Smooth muscle cell of the brain vasculature (primary cell): ENCODE results near the gene DCC.

ENCODE experiments used
- DNase-seq: peaks from one replicate; pipeline ENCODE4 v3.0.0-alpha.2; 2012; ENCODE audit warnings: low read depth, low spot score

The DCC gene

GRCh38 chr18:52902188-52902587 is 562.2 kb downstream of the DCC start:
- DNase-seq: no peak

DNA sequence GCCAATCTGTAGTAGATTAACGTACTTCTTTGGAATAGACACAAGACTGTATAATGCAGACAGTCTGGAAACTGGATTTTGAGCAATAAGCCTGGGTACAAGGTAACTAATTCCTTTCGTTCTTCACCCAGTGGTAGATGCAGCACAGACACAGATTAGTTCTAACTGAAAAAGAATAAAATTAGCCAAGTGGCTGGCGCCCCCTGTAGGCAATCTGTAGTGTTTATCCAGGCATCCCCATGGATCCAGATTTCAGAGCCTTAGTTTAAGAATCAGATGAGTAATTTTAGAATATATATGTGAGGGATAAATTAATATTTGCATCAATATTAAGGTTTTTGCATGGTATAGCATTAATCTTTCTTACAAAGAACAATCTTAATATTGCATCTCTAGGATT is 563.9 kb downstream of the DCC start:
- no peak for DNase-seq

- DNase-seq: no peak
These were observed 567.7 kb downstream of the DCC start for GRCh38 chr18:52907543-52908308.

- DNase-seq: no peak
These were observed 574.2 kb downstream of the DCC start for GRCh38 chr18:52914148-52914547.

GRCh38 chr18:52920665-52921064 is 580.7 kb downstream of the DCC start:
- no peak for DNase-seq

DNA sequence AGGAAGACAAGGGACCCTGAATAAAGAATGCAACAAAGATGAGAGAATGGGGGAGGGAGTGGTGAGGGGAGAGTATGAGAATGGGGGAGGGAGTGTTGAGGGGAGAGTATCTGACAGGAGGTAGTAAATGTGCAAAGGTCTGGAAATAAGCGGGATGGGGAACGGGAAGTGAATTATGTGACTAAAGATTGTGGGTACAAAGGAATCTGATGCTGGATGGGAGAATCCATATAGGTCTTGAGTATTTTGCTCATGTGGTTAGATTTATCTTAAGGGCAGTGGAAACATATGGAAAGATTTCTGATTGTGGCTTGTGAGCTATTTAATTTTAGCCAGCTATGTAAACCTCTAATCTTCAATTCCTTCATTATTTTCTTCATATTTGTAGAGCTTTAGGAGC is 593.4 kb downstream of the DCC start:
- no peak for DNase-seq

DNA sequence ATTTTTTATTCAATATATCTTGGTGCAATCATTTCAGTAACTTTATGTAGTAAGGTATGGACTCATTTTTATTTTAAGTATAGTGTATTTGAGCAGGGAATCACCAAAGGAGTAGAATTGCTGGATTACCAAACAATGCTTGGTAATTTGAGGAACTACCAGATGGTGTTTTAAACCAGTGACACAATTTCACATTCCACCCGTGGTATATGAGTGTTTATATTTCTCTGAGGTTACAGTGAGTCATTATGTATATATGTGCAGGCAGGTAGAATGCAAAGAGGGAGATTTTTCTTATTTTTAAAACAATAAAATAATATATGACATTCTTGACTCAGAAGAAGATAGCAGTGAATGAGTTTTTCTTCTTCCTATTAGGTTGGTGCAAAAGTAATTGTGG is 596.9 kb downstream of the DCC start:
- DNase-seq: no peak

- no peak for DNase-seq
These were observed 597.8 kb downstream of the DCC start for GRCh38 chr18:52937840-52938239.

DNA sequence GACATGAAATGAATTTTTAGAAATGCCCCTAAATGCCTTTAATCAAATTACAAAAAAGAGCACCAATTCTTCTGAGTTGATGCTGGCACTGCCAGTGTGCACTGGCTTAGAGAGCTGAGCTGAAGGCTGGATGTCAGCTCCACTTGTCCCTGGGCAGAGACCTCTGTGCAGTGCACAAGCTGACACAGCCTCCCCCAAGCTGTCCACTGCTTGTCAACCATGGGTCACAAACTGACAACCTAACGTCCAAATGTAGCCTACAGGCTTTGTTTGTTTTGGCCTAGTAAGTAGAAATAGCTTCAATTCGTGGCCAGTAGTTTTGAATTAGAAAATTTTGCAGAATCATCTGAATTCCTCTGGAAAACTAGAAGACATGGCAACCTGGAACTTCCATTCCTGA is 605.6 kb downstream of the DCC start:
- no peak for DNase-seq

DNA sequence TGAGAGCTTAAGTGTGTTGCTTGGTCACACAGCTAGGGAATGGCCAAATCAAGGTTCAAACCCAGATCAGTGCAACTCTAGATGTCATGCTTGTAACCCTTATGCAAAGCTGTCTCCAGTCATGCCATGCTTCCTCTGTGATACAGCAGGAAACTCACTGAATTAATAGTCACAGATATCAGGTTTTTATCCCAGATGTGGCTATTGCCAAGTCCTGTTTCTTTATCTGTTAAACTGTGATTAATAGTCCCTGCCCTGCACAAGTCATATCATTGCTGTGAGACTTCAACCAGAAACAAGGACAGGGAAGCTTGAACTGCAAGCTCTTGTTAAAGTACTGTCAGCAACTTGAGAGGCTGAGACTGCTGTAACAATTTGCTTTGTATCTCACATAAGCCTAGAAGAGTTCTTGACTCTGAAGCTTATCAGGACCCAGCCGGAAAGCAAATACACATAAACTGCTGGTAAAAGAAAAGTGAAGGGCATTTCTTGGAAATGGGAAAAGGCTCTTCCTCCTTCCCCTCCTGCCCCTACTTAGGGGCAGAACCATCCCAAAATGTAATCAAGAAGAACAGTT is 609.0 kb downstream of the DCC start:
- DNase-seq: no peak

GRCh38 chr18:52950155-52950554 is 610.2 kb downstream of the DCC start:
- DNase-seq: no peak

- no peak for DNase-seq
These were observed 613.4 kb downstream of the DCC start for GRCh38 chr18:52953387-52953786.

GRCh38 chr18:52963481-52963880 is 623.5 kb downstream of the DCC start:
- DNase-seq: no peak

DNA sequence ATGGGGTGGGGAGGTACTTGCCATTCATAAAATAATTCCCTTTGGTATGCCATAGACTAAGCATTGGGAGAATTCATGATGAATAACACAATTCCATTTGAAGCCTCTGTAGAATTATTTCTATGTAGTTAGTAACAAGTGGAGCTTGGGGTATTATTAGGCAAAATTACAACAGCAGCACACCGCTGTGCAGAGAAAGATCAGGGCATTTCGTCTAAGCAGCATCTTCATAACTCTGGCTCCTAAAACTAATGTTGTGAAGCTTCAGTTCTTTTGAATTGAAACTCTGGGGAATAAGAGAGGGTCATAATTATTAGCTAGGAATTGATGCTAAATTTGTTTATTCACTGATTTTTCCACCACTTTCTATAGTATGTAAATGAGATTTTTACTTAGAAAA is 630.7 kb downstream of the DCC start:
- no peak for DNase-seq

DNA sequence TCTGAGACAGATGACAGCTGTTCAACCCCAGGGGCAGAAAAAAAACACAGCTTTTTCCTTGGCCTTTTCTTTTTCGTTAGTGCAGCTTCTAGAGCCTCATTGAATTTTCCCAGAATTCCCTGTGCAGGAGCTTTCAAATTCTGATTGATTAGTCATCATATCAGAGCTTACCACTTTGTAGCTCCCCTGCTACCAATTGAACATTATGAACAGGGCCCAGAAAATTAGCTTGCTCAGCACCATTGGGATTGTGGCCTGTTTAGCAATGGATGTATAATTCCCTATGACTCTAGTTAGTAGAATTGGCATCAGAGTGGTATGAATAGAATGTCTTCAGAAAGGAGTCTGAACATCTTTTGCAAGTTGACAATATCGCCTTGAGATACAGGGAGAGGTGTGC is 631.1 kb downstream of the DCC start:
- DNase-seq: no peak

GRCh38 chr18:52979892-52980291 is 639.9 kb downstream of the DCC start:
- no peak for DNase-seq

- DNase-seq: no peak
These were observed 651.2 kb downstream of the DCC start for GRCh38 chr18:52991246-52991645.

DNA sequence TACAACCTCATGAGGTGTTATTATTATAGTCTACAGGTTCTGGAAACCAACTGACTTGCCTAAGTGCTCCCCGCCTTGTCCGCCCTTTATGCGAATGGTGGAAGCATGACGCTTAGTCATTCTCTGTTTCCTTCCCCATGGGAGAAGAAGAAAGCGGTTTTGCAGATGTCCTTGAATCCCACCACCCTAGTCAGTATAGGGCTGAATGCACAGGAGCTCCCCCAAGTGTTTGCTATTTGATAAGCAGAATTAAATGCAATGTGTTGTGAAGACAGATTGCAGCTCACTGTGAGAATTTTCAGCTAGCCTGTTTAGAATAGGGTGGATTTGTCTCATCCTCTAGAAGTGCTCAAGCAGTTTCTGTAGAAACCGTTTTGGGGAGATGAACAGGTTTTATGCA is 652.0 kb downstream of the DCC start:
- DNase-seq: no peak

GRCh38 chr18:52995875-52996274 is 655.9 kb downstream of the DCC start:
- DNase-seq: no peak

DNA sequence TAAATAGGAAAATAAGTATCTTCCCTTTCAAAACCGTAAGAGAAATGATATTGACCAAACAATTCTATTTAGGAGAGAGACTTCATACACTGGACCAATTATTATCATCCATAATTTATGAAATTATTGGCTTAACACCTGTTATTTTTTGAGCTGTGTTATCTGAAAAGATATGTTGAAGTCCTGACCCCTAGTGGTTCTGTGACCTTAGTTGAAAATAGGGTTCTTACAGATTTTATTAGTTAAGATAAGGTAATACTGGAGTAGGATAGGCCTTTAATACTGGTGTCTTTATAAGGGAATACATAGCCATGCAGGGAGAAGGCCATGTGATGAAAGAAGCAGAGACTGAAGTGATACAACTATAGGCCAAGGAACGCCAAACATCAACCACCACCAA is 659.6 kb downstream of the DCC start:
- no peak for DNase-seq

DNA sequence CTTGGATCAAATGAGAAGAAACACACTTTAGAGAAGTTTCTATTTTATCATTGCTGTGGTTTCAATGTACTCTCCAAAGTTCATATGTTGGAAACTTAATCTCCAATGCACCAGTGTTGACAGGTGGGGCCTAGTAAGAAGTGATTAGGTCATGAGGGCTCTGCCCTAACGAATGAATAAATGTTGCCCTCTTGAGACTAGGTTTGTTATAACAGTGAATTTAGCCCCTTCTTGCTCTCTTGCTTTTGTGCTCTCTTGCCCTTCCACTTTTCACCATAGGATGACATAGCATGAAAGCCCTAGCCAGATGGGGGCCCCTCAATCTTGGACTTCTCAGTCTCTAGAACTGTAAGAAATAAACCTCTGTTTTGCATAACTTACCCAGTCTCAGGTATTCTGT is 664.8 kb downstream of the DCC start:
- DNase-seq: no peak

GRCh38 chr18:53018791-53019190 is 678.8 kb downstream of the DCC start:
- DNase-seq: no peak

DNA sequence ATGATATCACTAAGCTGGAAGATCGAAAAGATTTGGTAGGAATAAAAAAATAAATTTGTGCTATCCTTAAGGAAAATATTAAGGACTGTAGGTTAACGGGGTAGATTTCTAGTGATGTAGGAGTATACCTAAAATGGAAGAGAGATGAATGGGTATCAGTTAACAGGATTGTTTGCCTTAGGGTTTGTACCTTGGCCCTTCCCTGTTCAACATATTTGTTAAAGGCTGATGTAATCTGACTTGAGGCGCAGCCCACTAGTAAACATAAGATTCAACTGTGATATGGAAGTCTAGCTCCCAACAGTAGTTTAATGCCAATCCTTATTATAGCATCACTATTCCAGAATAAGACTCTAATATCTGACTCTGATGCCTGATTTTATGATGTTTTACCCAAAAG is 685.2 kb downstream of the DCC start:
- DNase-seq: no peak

GRCh38 chr18:53028565-53028964 is 688.6 kb downstream of the DCC start:
- no peak for DNase-seq
